ENCODE results near the gene HES7. TPM values are rescaled to one million over a fixed set of nuclear protein-coding genes. Genes with fewer than 3 reads are reported as not detected.

Gene HES7
- polyA plus RNA-seq, 6 donors from 2014 or later, result not detected

- Mint-ChIP-seq H3K4me1 (peaks cover 0 to 4% (median 3%) of the 10 kb centered on the region in 3 donors), H3K36me3 (no peaks in the 10 kb centered on the region), H3K27ac (no peak overlapping the region), H3K9me3 (no peaks in the 10 kb centered on the region), H3K4me3 (no peak overlapping the region), H3K27me3 (peaks cover 10 to 24% (median 14%) of the 10 kb centered on the region in 3 donors)
- no peak for DNase-seq
- ATAC-seq (ENCODE audit: low read depth in 2 of 2), result no peak
These were observed 9.5 kb upstream of the HES7 start for GRCh38 chr17:8133399-8133798.

- peak overlapping the region in 1 of 6 donors; percentile 72 for H3K27ac Mint-ChIP-seq
- no peak for ATAC-seq (ENCODE audit: low read depth in 2 of 2)
- H3K36me3 Mint-ChIP-seq, result no peaks in the 10 kb centered on the region
- H3K4me1 Mint-ChIP-seq, result peaks cover 5 to 11% (median 8%) of the 10 kb centered on the region in 3 donors
- peak overlapping the region in 1 of 8 donors; percentile 21 for H3K4me3 Mint-ChIP-seq
- H3K27me3 Mint-ChIP-seq, result peaks cover 17 to 29% (median 20%) of the 10 kb centered on the region in 3 donors
- no peak for DNase-seq
- no peaks in the 10 kb centered on the region for H3K9me3 Mint-ChIP-seq
These were observed 8.0 kb upstream of the HES7 start for GRCh38 chr17:8131844-8132441.

- DNase-seq (no peak), ATAC-seq (ENCODE audit: low read depth in 2 of 2) (no peak)
- Mint-ChIP-seq H3K4me1 (peaks cover 37 to 45% (median 42%) of the 10 kb centered on the region in 3 donors), H3K27me3 (peaks cover 37 to 57% (median 42%) of the 10 kb centered on the region in 3 donors), H3K27ac (no peak overlapping the region), H3K9me3 (peaks cover 0 to 3% (median 0%) of the 10 kb centered on the region in 7 donors), H3K4me3 (peak overlapping the region in 2 of 8 donors; percentile 29 to 79), H3K36me3 (no peaks in the 10 kb centered on the region)
These were observed 4.3 kb upstream of the HES7 start for GRCh38 chr17:8128125-8128784.

GRCh38 chr17:8126491-8127066 lies 2.7 kb upstream of the HES7 start:
- H3K4me3 Mint-ChIP-seq, result peak overlapping the region; percentile 89 to 99 (median 96)
- no peaks in the 10 kb centered on the region for H3K36me3 Mint-ChIP-seq
- peaks cover 47 to 58% (median 53%) of the 10 kb centered on the region in 3 donors for H3K4me1 Mint-ChIP-seq
- ATAC-seq (ENCODE audit: low read depth in 2 of 2), result peak; percentile 32 to 37
- DNase-seq, result no peak
- H3K27ac Mint-ChIP-seq, result peak overlapping the region; percentile 71 to 100 (median 95)
- H3K27me3 Mint-ChIP-seq, result peaks cover 44 to 60% (median 48%) of the 10 kb centered on the region in 3 donors
- H3K9me3 Mint-ChIP-seq, result peaks cover 0 to 3% (median 0%) of the 10 kb centered on the region in 7 donors

GRCh38 chr17:8125947-8126490 lies 2.1 kb upstream of the HES7 start:
- peak overlapping the region; percentile 52 to 100 (median 95) for H3K27ac Mint-ChIP-seq
- H3K9me3 Mint-ChIP-seq, result peaks cover 0 to 3% (median 0%) of the 10 kb centered on the region in 7 donors
- ATAC-seq (ENCODE audit: low read depth in 2 of 2), result peak in 1 of 2 donors; percentile 6
- DNase-seq, result no peak
- peaks cover 42 to 61% (median 48%) of the 10 kb centered on the region in 3 donors for H3K27me3 Mint-ChIP-seq
- peaks cover 49 to 59% (median 56%) of the 10 kb centered on the region in 3 donors for H3K4me1 Mint-ChIP-seq
- no peaks in the 10 kb centered on the region for H3K36me3 Mint-ChIP-seq
- H3K4me3 Mint-ChIP-seq, result peak overlapping the region; percentile 83 to 98 (median 94)

- Mint-ChIP-seq H3K36me3 (no peaks in the 10 kb centered on the region), H3K27ac (peak overlapping the region; percentile 52 to 100 (median 98)), H3K9me3 (peaks cover 0 to 5% (median 0%) of the 10 kb centered on the region in 7 donors), H3K4me3 (peak overlapping the region; percentile 83 to 98 (median 94)), H3K27me3 (peaks cover 44 to 67% (median 48%) of the 10 kb centered on the region in 3 donors), H3K4me1 (peaks cover 56 to 66% (median 63%) of the 10 kb centered on the region in 3 donors)
- DNase-seq (peak; percentile 85), ATAC-seq (ENCODE audit: low read depth in 2 of 2) (peak; percentile 57 to 58)
These were observed 1.4 kb upstream of the HES7 start for GRCh38 chr17:8125154-8125946.

GRCh38 chr17:8124350-8125153 lies 646 bp upstream of the HES7 start:
- H3K27ac Mint-ChIP-seq, result peak overlapping the region in 4 of 6 donors; percentile 98 to 100 (median 99)
- peaks cover 0 to 6% (median 0%) of the 10 kb centered on the region in 7 donors for H3K9me3 Mint-ChIP-seq
- peaks cover 64 to 74% (median 71%) of the 10 kb centered on the region in 3 donors for H3K4me1 Mint-ChIP-seq
- peak overlapping the region; percentile 83 to 98 (median 94) for H3K4me3 Mint-ChIP-seq
- DNase-seq, result no peak
- ATAC-seq (ENCODE audit: low read depth in 2 of 2), result no peak
- H3K36me3 Mint-ChIP-seq, result no peaks in the 10 kb centered on the region
- peaks cover 41 to 60% (median 52%) of the 10 kb centered on the region in 3 donors for H3K27me3 Mint-ChIP-seq

- Mint-ChIP-seq H3K36me3 (no peaks in the 10 kb centered on the region), H3K4me3 (peak overlapping the region; percentile 83 to 98 (median 95)), H3K9me3 (peaks cover 0 to 11% (median 2%) of the 10 kb centered on the region in 7 donors), H3K27ac (peak overlapping the region in 5 of 6 donors; percentile 53 to 93 (median 77)), H3K4me1 (peaks cover 75 to 83% (median 83%) of the 10 kb centered on the region in 3 donors), H3K27me3 (peaks cover 35 to 64% (median 49%) of the 10 kb centered on the region in 3 donors)
- DNase-seq (no peak), ATAC-seq (ENCODE audit: low read depth in 2 of 2) (no peak)
These were observed 797 bp downstream of the HES7 start for GRCh38 chr17:8122924-8123694.

GRCh38 chr17:8122422-8122923 lies 1.4 kb downstream of the HES7 start:
- Mint-ChIP-seq H3K36me3 (no peaks in the 10 kb centered on the region), H3K4me3 (peak overlapping the region; percentile 83 to 98 (median 95)), H3K4me1 (peaks cover 82 to 89% (median 88%) of the 10 kb centered on the region in 3 donors), H3K27me3 (peaks cover 34 to 70% (median 49%) of the 10 kb centered on the region in 3 donors), H3K9me3 (peaks cover 0 to 11% (median 2%) of the 10 kb centered on the region in 7 donors), H3K27ac (peak overlapping the region in 2 of 6 donors; percentile 54 to 93)
- ATAC-seq (ENCODE audit: low read depth in 2 of 2) (no peak), DNase-seq (no peak)

- Mint-ChIP-seq H3K4me3 (peak overlapping the region; percentile 83 to 98 (median 95)), H3K27me3 (peaks cover 28 to 69% (median 44%) of the 10 kb centered on the region in 3 donors), H3K9me3 (peaks cover 0 to 11% (median 2%) of the 10 kb centered on the region in 7 donors), H3K4me1 (peaks cover 79 to 84% (median 84%) of the 10 kb centered on the region in 3 donors), H3K36me3 (no peaks in the 10 kb centered on the region), H3K27ac (no peak overlapping the region)
- ATAC-seq (ENCODE audit: low read depth in 2 of 2) (peak; percentile 3 to 6), DNase-seq (no peak)
These were observed 2.1 kb downstream of the HES7 start for GRCh38 chr17:8121681-8122421.

- DNase-seq, result no peak
- peaks cover 75 to 79% (median 78%) of the 10 kb centered on the region in 3 donors for H3K4me1 Mint-ChIP-seq
- H3K4me3 Mint-ChIP-seq, result peak overlapping the region; percentile 91 to 98 (median 96)
These were observed 2.6 kb downstream of the HES7 start for GRCh38 chr17:8121407-8121680.

More at GRCh38 chr17:8121407-8121680, 2.6 kb downstream of the HES7 start:
- H3K9me3 Mint-ChIP-seq, result peaks cover 0 to 11% (median 2%) of the 10 kb centered on the region in 7 donors
- H3K27ac Mint-ChIP-seq, result peak overlapping the region in 1 of 6 donors; percentile 100
- H3K27me3 Mint-ChIP-seq, result peaks cover 33 to 71% (median 42%) of the 10 kb centered on the region in 3 donors
- no peak for ATAC-seq (ENCODE audit: low read depth in 2 of 2)
- H3K36me3 Mint-ChIP-seq, result no peaks in the 10 kb centered on the region

Data from naive B cell (primary cell).